DMS114 treated with DMSO at 0.1 percent for 48 hours (cell line): ENCODE measurements around the gene SFMBT2.
"Not testable (repeated sequence)": the region's sequence is repeated elsewhere in the genome, so short reads cannot be mapped to it uniquely, and the experiment has no call there.

ENCODE experiments used
- DNase-seq: peaks from one replicate; lab custom pipeline; 2025; ENCODE audit not compliant: unreplicated experiment; lab: John Stamatoyannopoulos, UW

Gene SFMBT2

DNA sequence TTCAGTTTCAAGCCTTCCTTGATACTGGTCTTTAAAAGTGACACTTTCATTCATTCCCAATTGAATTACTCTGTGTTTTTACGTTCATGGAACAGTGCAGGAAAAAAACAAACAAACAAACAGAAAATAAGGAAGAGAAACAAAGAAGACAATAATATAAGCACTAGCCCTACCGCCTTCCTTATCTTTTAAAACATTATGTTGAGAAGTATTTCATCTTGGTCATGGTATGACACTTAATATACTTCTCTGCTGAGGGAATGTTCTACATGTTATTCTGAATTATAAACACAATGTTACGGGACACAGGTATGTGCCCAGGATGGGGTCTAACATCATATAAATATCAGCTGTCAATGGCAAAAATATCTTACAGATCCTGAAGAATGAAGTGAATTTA lies 176.7 kb downstream of the SFMBT2 start:
- no peak for DNase-seq

- DNase-seq, result no peak
Measured at GRCh38 chr10:7233259-7233991, 177.4 kb downstream of the SFMBT2 start.

- DNase-seq, result no peak
Measured at GRCh38 chr10:7231509-7232414, 179.1 kb downstream of the SFMBT2 start.

DNA sequence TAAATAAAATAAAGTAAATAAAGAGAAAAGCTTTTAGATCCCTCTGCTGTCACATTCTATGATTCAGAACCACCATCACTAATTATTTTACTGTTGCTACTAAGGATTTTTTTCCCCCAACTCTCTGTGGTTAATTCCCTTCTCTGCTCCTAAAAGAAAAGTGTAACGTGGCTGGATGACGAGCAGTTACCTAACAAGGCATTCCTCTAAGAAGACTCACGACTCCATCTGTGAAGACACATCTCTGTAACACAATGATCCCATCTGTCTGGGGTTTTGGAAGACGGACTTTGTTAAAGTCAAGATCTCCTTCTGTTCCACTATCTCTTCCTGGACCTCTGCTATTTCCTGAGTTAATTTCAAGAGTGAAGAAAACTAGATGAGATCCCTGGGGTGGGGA lies 179.9 kb downstream of the SFMBT2 start:
- no peak for DNase-seq

GRCh38 chr10:7230036-7230435 lies 180.8 kb downstream of the SFMBT2 start:
- no peak for DNase-seq

DNA sequence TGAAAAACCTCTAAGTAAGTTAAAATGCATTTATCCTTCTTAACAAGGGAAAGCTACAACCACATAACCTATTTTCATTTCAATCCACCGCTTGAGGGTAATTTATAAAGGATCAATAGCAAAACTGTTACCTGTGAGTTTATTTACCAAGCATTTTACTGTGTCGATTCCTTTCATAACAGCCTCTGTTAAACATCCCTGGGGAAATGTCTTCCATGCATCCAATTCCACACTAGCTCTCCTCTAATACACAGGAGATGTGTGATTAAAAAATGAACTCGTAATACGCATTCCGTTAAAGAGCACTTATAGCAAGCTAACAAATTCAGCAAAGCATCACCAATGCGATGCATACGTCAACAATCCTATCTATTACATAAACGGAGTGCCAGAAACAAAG lies 185.7 kb downstream of the SFMBT2 start:
- no peak for DNase-seq

DNA sequence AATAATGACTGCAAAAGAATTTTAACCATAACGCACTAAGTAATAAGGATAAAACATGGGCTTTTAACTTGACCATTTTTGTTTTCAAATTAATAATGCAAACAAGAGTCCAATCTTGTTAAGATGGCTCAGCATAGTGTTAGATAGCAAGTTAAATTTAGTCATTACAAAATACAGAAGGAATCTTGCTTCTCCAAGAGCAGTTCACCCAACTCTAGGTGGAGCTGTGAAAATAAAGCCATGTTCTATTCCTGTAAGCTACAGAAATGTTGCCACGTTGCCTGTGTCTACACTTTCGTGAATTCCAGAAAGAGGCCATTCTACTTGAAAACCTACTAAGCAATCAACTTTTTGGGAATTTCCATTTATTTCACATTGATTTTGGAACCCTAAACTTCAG lies 191.9 kb downstream of the SFMBT2 start:
- DNase-seq, result no peak

DNA sequence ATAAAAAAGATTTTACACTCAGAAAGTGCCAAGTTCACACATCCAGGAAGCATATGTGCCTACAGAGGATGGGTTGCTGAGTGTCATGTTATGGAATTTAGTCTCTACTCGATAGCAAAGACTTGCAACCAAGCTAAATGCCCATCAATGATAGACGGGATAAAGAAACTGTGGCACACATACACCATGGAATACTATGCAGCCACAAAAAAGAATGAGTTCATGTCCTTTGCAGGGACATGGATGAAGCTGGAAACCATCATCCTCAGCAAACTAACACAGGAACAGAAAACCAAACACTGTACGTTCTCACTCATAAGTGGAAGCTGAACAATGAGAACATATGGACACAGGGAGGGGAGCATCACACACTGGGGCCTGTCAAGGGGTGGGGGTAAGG lies 198.1 kb downstream of the SFMBT2 start:
- not testable (repeated sequence) for DNase-seq

GRCh38 chr10:7211857-7212577 lies 198.8 kb downstream of the SFMBT2 start:
- DNase-seq, result no peak

DNA sequence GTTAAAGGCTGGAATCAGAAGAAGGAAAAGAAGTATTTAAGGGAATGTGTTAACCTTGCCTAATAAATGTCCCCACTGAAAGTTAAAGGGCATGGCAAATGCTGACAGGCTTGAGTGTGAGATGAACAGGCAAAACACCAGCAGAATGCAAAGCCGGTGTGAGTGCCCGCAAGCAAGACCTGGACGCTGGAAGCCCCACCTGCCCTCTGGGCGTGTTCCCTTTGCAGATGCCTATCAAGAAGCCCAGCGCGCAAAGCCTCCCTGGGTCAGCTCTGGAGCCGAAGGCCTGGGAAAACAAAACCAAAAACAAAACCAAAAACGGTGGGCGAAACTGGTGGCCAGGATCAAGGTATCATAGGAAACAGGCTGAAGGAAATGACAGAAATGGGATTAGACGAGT lies 200.3 kb downstream of the SFMBT2 start:
- no peak for DNase-seq

DNA sequence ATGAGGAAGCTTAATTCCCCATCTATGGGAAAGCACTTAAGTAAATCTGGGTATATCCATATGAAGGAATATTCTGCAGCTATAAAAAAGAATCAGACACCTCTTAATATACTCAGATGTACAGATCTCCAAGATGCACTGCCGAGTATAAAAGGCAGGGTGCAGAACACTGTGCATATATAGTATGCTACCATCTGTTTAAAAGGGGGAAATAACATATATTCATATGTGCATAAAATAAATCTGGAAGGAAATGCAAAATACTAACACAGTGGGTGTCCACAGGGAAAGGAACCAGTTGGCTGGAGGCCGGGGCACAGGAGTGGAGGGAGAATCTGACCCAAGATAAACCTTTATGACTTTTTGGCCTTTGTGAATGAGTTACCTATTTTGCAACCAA lies 201.4 kb downstream of the SFMBT2 start:
- DNase-seq, result no peak

DNA sequence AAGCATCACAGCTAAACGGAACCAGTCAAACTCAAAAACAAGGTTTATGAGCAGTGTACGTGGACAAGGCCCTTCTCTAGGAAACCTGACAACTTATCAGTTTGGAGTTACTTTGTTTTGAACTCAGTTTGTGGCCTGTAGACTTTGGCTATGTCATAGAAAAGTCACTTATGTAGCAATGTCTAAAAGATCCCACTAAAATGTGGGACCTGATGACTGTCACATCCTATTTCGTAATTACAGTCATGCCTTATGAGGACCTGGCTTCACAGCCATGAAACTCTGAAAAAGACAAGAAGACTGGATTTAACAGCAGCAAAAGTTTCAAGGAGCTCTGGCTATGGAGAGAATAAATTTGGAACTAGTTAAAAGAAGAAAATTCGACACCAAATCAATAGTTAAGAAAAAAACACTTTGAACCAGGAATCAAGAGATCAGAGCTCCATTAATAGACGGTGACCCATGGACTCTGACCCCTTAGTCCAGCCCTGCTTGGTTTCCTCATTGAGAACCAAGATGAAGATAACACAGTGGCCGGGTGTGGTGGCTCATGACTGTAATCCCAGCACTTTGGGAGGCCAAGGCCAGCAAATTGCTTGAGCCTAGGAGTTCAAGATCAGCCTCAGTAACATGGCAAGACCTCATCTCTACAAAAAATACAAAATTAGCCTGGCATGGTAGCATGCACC lies 204.3 kb downstream of the SFMBT2 start:
- no peak for DNase-seq

DNA sequence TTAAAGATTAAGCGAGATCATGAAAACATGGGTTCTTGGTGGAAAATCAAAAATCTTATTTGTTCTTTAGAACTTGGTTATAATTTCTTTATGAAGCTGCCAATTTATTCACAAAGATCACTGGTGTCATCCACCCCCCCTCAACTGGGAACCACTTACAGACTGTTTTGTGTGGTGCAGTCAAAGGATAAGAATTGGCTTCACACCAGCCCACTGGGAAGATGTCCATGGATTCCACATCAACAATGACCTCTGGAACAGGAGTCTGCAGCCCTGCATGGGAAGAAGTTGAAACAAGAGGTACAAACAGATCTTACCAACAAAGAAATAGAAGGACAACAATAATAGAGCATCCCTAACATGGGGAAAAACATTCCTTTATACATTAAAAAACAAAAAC lies 205.2 kb downstream of the SFMBT2 start:
- DNase-seq, result no peak

- DNase-seq, result no peak
Measured at GRCh38 chr10:7202793-7203355, 208.0 kb downstream of the SFMBT2 start.

DNA sequence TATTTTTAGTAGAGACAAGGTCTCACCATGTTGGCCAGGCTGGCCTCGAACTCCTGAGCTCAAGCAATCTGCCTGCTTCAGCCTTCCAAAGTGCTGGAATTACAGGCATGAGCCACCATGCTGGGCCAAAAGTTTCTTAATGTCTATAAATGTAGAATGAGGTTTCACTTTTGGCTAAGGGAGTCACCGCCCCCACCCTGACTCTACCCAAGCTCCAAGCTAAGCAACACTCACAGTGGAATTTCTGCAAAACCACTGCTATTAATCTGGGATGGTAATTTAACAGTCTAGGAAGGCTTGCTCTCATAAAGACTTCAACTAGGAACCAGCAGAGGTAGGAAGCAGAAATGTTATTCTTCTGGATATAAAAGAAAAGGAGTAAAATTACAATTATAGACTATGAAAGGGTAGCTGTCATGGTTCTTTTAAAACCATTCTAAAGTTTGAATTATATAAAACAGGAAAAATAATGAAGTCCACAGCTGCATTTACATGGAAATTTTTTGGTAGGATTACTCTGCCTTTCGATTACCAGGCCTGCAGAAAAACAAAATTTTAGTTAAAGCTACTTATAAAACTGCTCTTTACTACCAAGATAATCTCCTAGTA lies 211.6 kb downstream of the SFMBT2 start:
- no peak for DNase-seq

- no peak for DNase-seq
Measured at GRCh38 chr10:7196284-7196683, 214.6 kb downstream of the SFMBT2 start.

DNA sequence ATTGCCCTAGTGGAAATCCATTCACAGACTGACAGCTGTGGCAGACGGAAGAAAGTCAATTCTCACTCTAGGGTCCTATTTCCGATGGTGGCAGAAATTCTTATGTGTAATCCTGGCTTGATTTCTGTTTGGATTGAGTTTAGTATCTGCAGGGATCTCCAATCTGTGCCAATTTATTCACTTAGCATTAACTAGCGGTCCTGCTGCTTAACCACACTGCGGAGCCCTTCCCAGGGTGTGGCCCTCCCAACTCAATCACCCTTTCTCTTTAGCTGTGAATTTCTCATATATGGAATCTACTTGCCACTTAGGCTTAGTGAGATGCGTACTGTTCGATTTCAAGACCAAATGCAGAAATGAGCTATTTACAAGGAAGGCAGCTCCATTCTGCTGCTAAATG lies 215.7 kb downstream of the SFMBT2 start:
- no peak for DNase-seq

DNA sequence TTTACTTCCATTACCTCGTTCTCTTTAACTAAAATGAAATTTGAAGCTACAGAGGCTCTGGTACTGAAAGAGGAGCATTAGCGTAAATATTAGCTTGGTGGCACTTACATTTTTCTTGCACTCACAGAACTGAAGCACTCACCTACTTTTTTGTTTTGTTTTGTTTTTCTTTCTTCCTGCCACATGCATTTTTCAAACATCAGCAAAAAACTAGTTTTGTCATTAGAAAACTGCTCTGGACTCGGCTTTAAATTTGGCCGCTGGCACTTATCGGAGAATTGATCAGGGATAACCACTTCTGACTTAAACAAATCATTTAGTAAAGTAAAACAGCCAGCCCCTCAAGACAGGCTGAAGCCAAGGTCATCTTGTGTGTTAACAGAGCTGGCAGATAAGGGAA lies 216.3 kb downstream of the SFMBT2 start:
- no peak for DNase-seq

GRCh38 chr10:7193369-7193768 lies 217.5 kb downstream of the SFMBT2 start:
- DNase-seq, result no peak

- no peak for DNase-seq
Measured at GRCh38 chr10:7192831-7193361, 217.9 kb downstream of the SFMBT2 start.
